ENCODE measurements around the gene LTC4S. TPM values are rescaled to one million over a fixed set of nuclear protein-coding genes. Genes with fewer than 3 reads are reported as not detected.

LTC4S gene
- total RNA-seq, 1 donor from 2014 or later, result 4.0 TPM

- Mint-ChIP-seq H3K9me3 (no peaks in the 10 kb centered on the region), H3K27me3 (no peaks in the 10 kb centered on the region), H3K4me1 (ENCODE audit: unreplicated experiment) (peaks cover 29% of the 10 kb centered on the region), H3K36me3 (peaks cover 15% of the 10 kb centered on the region), H3K4me3 (peak overlapping the region; percentile 95), H3K27ac (peak overlapping the region; percentile 96)
- DNase-seq (ENCODE audit: extremely low spot score, unreplicated experiment), result no peak
- TF ChIP-seq CTCF (conservative IDR thresholded peaks at IDR 0.05), result peak; percentile 28
Measured at GRCh38 chr5:179821298-179822058, 27.7 kb downstream of the LTC4S start.

GRCh38 chr5:179822059-179822432 lies 28.3 kb downstream of the LTC4S start:
- Mint-ChIP-seq H3K9me3 (no peaks in the 10 kb centered on the region), H3K36me3 (peaks cover 15% of the 10 kb centered on the region), H3K4me1 (ENCODE audit: unreplicated experiment) (peaks cover 29% of the 10 kb centered on the region), H3K27me3 (no peaks in the 10 kb centered on the region), H3K27ac (peak overlapping the region; percentile 96), H3K4me3 (peak overlapping the region; percentile 95)
- TF ChIP-seq CTCF (conservative IDR thresholded peaks at IDR 0.05), result no peak
- no peak for DNase-seq (ENCODE audit: extremely low spot score, unreplicated experiment)

- Mint-ChIP-seq H3K27me3 (no peaks in the 10 kb centered on the region), H3K9me3 (no peaks in the 10 kb centered on the region), H3K27ac (peak overlapping the region; percentile 96), H3K36me3 (peaks cover 16% of the 10 kb centered on the region), H3K4me1 (ENCODE audit: unreplicated experiment) (peaks cover 29% of the 10 kb centered on the region), H3K4me3 (peak overlapping the region; percentile 95)
- TF ChIP-seq CTCF (conservative IDR thresholded peaks at IDR 0.05), result no peak
- no peak for DNase-seq (ENCODE audit: extremely low spot score, unreplicated experiment)
Measured at GRCh38 chr5:179822444-179822990, 28.7 kb downstream of the LTC4S start.

GRCh38 chr5:179823937-179824744 lies 30.4 kb downstream of the LTC4S start:
- H3K9me3 Mint-ChIP-seq, result no peaks in the 10 kb centered on the region
- DNase-seq (ENCODE audit: extremely low spot score, unreplicated experiment), result no peak
- H3K4me1 Mint-ChIP-seq (ENCODE audit: unreplicated experiment), result peaks cover 19% of the 10 kb centered on the region
- TF ChIP-seq CTCF (conservative IDR thresholded peaks at IDR 0.05), result no peak
- no peaks in the 10 kb centered on the region for H3K27me3 Mint-ChIP-seq
- H3K27ac Mint-ChIP-seq, result peak overlapping the region; percentile 96
- peak overlapping the region; percentile 62 for H3K4me3 Mint-ChIP-seq
- peaks cover 29% of the 10 kb centered on the region for H3K36me3 Mint-ChIP-seq

- peak overlapping the region; percentile 44 for H3K27ac Mint-ChIP-seq
- peaks cover 35% of the 10 kb centered on the region for H3K36me3 Mint-ChIP-seq
- no peaks in the 10 kb centered on the region for H3K9me3 Mint-ChIP-seq
- DNase-seq (ENCODE audit: extremely low spot score, unreplicated experiment), result no peak
- no peaks in the 10 kb centered on the region for H3K27me3 Mint-ChIP-seq
- H3K4me1 Mint-ChIP-seq (ENCODE audit: unreplicated experiment), result peaks cover 19% of the 10 kb centered on the region
- H3K4me3 Mint-ChIP-seq, result peak overlapping the region; percentile 62
- no peak for TF ChIP-seq CTCF (conservative IDR thresholded peaks at IDR 0.05)
Measured at GRCh38 chr5:179824745-179825112, 30.9 kb downstream of the LTC4S start.
